Uterus (tissue), 2 donors: ENCODE measurements around the gene CTTN.

Source experiments
- CTCF ChIP-seq, 4 experiments: fragments of 200-600 bp in 2 of 4; fragments of 450-650 bp in 2 of 4; sonication (generic) in 2 of 4; IDR thresholded peaks; one replicate each; pipeline ENCODE4 v1.5.1; 2016 to 2019; ENCODE audit warnings: antibody characterized with exemption in 4 of 4, mild to moderate bottlenecking in 2 of 4, moderate library complexity in 1 of 4
- POLR2A ChIP-seq, 2 donors: fragments of 450-650 bp; IDR thresholded peaks; one replicate each; pipeline ENCODE4 v1.6.1; 2016; ENCODE audit warnings: antibody characterized with exemption in 2 of 2, mild to moderate bottlenecking in 1 of 2, moderate library complexity in 1 of 2

GRCh38 chr11:70358753-70359152 is 39.6 kb upstream of the CTTN start:
- no peak for TF ChIP-seq CTCF (IDR thresholded peaks at IDR 0.05)
- TF ChIP-seq POLR2A (IDR thresholded peaks at IDR 0.05): no peak
